Lung (tissue), 12 donors: ENCODE results near the gene FGFR4. TPM values are rescaled to one million over a fixed set of nuclear protein-coding genes. Genes with fewer than 3 reads are reported as not detected.

Source experiments
- ATAC-seq: fragments of 200-7000 bp; cut with Tn5 transposase; one replicate; pipeline ENCODE4 v1.9.1; 2020; ENCODE audit warnings: moderate number of reproducible peaks; ENCODE audit not compliant: insufficient read depth, low FRiP score
- DNase-seq, 3 donors: peaks; one replicate each; pipeline ENCODE4 v3.0.0-alpha.2; 2013 to 2017
- H3K27ac ChIP-seq, 2 donors: one replicate each; pipeline ENCODE4 v1.5.1; 2013; ENCODE audit warnings: mild to moderate bottlenecking in 2 of 2, moderate library complexity in 2 of 2, control low read depth in 1 of 2, inconsistent platforms in 1 of 2, low read depth in 1 of 2, low read length in 1 of 2
- H3K27me3 ChIP-seq, 3 donors: one replicate each; pipeline ENCODE4 v1.5.1; 2013; ENCODE audit warnings: low read length in 2 of 3; ENCODE audit not compliant: control insufficient read depth in 3 of 3, insufficient read depth in 3 of 3
- H3K36me3 ChIP-seq, 4 donors: one replicate each; pipeline ENCODE4 v1.5.1; 2013; ENCODE audit warnings: low read length in 4 of 4, mild to moderate bottlenecking in 1 of 4, moderate library complexity in 1 of 4; ENCODE audit not compliant: control insufficient read depth in 4 of 4, insufficient read depth in 4 of 4
- H3K4me1 ChIP-seq, 5 donors: one replicate each; pipeline ENCODE4 v1.5.1; 2013; ENCODE audit warnings: low read length in 5 of 5, mild to moderate bottlenecking in 2 of 5, moderate library complexity in 1 of 5; ENCODE audit not compliant: control insufficient read depth in 5 of 5, insufficient read depth in 5 of 5
- H3K4me3 ChIP-seq: one replicate; pipeline ENCODE4 v1.5.1; 2013; ENCODE audit warnings: mild to moderate bottlenecking, control low read depth, moderate library complexity
- H3K9ac ChIP-seq, 2 donors: one replicate each; pipeline ENCODE4 v1.5.1; 2013; ENCODE audit warnings: low read length in 2 of 2, control low read depth in 1 of 2; ENCODE audit not compliant: insufficient read depth in 1 of 2
- H3K9me3 ChIP-seq, 4 donors: one replicate each; pipeline ENCODE4 v1.5.1; 2013; ENCODE audit warnings: low read length in 3 of 4, mild to moderate bottlenecking in 1 of 4, moderate library complexity in 1 of 4; ENCODE audit not compliant: control insufficient read depth in 4 of 4, insufficient read depth in 3 of 4
- CTCF ChIP-seq: IDR thresholded peaks from 2 replicates; pipeline ENCODE4 v1.5.1; 2012; ENCODE audit warnings: mild to moderate bottlenecking; ENCODE audit errors: control extremely low read depth, extremely low read depth
- WGBS, 2 donors: extraction: QIAGEN DNeasy Blood & Tissue Kit; methylation state at CpG; one replicate each; pipeline ENCODE4 v1.1.7; 2013; 5-methylcytosine and 5-hydroxymethylcytosine counted together
- polyA plus RNA-seq, 2 donors: library from polyadenylated mRNA; stranded (reverse); fragments of 200-250 nt; gene quantifications; one replicate each; pipeline ENCODE4 v1.2.1, GENCODE V29; 2013
- total RNA-seq, 2 donors: library from RNA; depleted of rRNA in 1 of 2; stranded (reverse); fragments of >200 nt in 1 of 2; gene quantifications; one replicate each; pipeline ENCODE4 v1.2.1, GENCODE V29; 2014 to 2021
- donor health status: control.
- donor health status: control.
- donor health status: Bipolar disorder and iron deficiency.
- donor health status: healthy.
- donor health status: DM: yes; HTN: yes; CAD: no.

FGFR4 gene
- total and polyA plus RNA-seq, 4 donors, result 20.9 to 106 (median 43.8) TPM

- WGBS, 2 donors, result 60 to 80% methylated on average over 8 to 9 of the region's 9 CpGs
- no peaks in the 10 kb centered on the region for H3K36me3 ChIP-seq
- TF ChIP-seq CTCF, result no peak
- H3K27ac ChIP-seq, result no peak overlapping the region
- no peak for ATAC-seq
- H3K27me3 ChIP-seq, result no peaks in the 10 kb centered on the region
- no peaks in the 10 kb centered on the region for H3K9me3 ChIP-seq
- peaks cover 0 to 25% (median 2%) of the 10 kb centered on the region in 5 donors for H3K4me1 ChIP-seq
- H3K4me3 ChIP-seq, result no peak overlapping the region
- H3K9ac ChIP-seq, result no peak overlapping the region
- no peak for DNase-seq
Observed at GRCh38 chr5:177103523-177104253, 17.0 kb downstream of the FGFR4 start.

- DNase-seq, result no peak
- WGBS, 2 donors, result 67 to 77% methylated on average over 24 of the region's 24 CpGs
Observed at GRCh38 chr5:177105691-177106476, 19.2 kb downstream of the FGFR4 start.

GRCh38 chr5:177107159-177107558 is 20.4 kb downstream of the FGFR4 start:
- 82 to 88% methylated on average over 4 of the region's 4 CpGs for WGBS, 2 donors
- no peak overlapping the region for H3K9ac ChIP-seq

More at GRCh38 chr5:177105691-177106476, 19.2 kb downstream of the FGFR4 start:
- peaks cover 0 to 29% (median 9%) of the 10 kb centered on the region in 5 donors for H3K4me1 ChIP-seq
- H3K9me3 ChIP-seq, result no peaks in the 10 kb centered on the region
- no peaks in the 10 kb centered on the region for H3K27me3 ChIP-seq
- H3K36me3 ChIP-seq, result no peaks in the 10 kb centered on the region
- H3K9ac ChIP-seq, result no peak overlapping the region
- no peak for ATAC-seq
- H3K27ac ChIP-seq, result no peak overlapping the region
- no peak for TF ChIP-seq CTCF
- no peak overlapping the region for H3K4me3 ChIP-seq

More at GRCh38 chr5:177107159-177107558, 20.4 kb downstream of the FGFR4 start:
- H3K27ac ChIP-seq, result no peak overlapping the region
- no peaks in the 10 kb centered on the region for H3K27me3 ChIP-seq
- DNase-seq (no peak), ATAC-seq (no peak)
- no peak for TF ChIP-seq CTCF
- H3K9me3 ChIP-seq, result no peaks in the 10 kb centered on the region
- H3K4me1 ChIP-seq, result peaks cover 0 to 27% (median 9%) of the 10 kb centered on the region in 5 donors
- no peaks in the 10 kb centered on the region for H3K36me3 ChIP-seq
- H3K4me3 ChIP-seq, result no peak overlapping the region
